GM12865 (cell line): ENCODE data around the gene TSPAN4.

ENCODE experiments used
- DNase-seq: peaks from one replicate; pipeline ENCODE4 v3.0.0; 2010; ENCODE audit warnings: low read depth
- H3K4me3 ChIP-seq: 2 replicates; pipeline ENCODE4 v1.5.1; 2011; ENCODE audit warnings: mild to moderate bottlenecking, low read depth, low read length, control low read depth
- TF ChIP-seq, protein P1 (sequence below): IDR thresholded peaks from 2 replicates; pipeline ENCODE4 v1.5.1; 2011; ENCODE audit warnings: low read length, control low read depth, low read depth, inconsistent platforms; ENCODE audit not compliant: insufficient read depth; ENCODE audit errors: missing control alignments

The TSPAN4 gene

DNA sequence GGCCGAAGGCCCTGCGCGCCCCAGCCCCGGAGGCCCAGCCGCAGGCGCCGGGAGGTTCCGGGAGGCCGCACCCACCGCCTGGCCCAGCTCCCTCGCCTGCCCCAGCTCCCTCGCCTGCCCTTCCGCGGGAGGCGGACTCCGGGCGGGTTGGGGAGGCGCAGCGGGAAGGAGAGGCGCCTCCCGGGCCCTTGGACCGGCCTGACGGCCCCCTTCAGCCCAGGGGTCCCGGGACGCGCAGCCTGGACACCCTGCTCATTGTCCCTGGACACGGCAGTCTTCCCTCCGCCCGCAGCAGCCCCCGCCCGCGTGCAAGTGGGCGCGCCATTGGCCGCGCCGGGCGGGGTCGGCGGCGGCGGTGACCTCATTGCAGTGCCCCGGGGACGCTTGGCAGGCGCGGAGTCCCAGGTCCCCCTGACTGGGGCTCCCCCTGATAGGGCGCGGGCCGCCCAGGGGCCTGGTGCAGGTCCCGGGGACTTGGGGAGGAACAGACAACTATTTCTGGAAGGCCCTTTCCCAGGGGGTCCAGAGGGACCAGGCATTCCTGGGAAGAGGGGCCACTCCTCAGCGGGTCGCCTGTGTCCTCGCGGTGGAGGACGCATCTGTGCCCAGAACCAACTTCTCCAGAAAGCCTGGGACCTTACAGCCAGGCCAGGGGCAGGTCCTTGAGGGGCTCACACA, 9.4 kb upstream of the TSPAN4 start:
- no peak for DNase-seq
- peak overlapping the region; percentile 61 for H3K4me3 ChIP-seq
- TF ChIP-seq, protein P1, sequence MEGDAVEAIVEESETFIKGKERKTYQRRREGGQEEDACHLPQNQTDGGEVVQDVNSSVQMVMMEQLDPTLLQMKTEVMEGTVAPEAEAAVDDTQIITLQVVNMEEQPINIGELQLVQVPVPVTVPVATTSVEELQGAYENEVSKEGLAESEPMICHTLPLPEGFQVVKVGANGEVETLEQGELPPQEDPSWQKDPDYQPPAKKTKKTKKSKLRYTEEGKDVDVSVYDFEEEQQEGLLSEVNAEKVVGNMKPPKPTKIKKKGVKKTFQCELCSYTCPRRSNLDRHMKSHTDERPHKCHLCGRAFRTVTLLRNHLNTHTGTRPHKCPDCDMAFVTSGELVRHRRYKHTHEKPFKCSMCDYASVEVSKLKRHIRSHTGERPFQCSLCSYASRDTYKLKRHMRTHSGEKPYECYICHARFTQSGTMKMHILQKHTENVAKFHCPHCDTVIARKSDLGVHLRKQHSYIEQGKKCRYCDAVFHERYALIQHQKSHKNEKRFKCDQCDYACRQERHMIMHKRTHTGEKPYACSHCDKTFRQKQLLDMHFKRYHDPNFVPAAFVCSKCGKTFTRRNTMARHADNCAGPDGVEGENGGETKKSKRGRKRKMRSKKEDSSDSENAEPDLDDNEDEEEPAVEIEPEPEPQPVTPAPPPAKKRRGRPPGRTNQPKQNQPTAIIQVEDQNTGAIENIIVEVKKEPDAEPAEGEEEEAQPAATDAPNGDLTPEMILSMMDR = no peak

DNA sequence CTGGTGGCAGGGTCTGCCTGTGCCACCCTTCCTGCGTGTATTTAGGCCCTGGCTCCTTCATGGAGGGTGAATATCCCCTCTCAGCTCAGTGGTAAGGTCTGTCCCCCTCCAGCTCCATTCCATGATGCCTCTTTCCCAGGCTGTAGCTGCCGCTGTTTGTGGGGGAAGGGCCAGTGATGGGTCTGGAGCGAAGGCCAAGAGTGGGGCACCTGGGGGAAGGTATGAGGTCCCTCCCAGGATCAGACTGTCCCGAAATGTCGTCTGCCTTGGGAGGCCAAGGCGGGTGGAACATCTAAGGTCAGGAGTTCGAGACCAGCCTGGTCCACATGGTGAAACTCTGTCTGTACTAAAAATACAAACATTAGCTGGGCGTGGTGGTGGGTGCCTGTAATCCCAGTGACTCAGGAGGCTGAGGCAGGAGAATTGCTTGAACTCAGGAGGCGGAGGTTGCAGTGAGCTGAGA, 8.8 kb upstream of the TSPAN4 start:
- DNase-seq = no peak
- TF ChIP-seq, protein P1 = no peak
- H3K4me3 ChIP-seq = peak overlapping the region; percentile 61

DNA sequence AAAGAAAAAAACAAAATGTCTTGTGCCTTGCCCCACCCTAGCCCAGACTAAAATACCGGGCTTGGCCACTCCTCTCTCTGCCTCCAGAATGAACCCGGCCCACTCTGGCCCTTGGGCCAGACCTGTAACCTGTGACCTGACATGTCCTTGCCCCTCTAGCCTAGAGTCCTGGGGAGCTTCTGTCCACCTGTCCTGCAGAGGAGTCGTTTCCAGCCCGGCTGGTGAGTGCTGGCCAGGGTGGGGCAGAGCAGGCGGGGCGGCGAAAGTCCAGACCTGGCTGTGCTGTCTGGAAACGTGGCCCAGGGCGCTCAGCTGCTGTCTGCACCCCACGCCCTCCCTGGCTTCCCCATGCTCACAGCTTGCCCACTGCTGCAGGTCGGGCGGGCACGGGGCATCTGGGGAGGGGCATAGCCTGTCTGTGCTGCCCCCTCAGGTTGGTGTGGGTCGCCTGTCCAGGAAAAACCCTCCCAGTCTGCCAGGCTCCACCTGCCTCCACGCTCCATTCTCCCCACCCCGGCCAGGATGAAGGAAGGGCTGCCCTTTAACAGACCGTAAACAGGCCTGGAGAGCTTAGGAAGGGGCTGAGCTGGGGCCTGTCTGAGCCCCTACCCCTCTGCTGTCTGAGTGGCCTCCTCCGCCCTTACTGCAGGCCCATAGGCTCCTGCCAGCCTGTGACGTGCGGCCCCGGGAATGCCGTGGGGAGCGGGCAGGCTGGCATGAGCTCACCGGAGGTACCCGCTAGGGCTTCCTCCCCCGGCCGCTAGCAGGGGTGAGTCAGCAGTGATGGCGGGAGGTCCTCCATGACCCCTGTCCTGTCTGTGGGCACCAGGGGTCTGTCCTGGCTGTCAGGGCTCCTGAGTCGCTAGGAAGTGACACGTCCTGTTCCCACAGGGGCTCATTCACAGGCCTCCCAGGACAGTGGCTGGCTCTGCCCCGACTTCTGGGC, 8.0 kb upstream of the TSPAN4 start:
- DNase-seq = no peak
- no peak overlapping the region for H3K4me3 ChIP-seq
- TF ChIP-seq, protein P1 = no peak

DNA sequence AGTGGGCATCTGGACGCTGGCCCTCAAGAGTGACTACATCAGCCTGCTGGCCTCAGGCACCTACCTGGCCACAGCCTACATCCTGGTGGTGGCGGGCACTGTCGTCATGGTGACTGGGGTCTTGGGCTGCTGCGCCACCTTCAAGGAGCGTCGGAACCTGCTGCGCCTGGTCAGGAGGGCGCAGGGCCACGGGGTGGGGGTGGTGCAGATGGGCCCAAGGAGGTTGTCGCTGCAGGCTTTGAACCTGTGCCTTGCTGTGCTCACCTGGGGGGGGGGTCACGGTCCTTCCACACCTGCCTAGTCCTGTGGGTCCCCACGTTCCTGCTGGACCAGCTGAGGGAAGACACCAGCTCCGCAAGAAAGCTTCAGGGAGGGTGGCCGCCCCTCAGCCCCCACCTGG, 6.4 kb upstream of the TSPAN4 start:
- no peak for DNase-seq
- H3K4me3 ChIP-seq = no peak overlapping the region
- TF ChIP-seq, protein P1 = no peak

DNA sequence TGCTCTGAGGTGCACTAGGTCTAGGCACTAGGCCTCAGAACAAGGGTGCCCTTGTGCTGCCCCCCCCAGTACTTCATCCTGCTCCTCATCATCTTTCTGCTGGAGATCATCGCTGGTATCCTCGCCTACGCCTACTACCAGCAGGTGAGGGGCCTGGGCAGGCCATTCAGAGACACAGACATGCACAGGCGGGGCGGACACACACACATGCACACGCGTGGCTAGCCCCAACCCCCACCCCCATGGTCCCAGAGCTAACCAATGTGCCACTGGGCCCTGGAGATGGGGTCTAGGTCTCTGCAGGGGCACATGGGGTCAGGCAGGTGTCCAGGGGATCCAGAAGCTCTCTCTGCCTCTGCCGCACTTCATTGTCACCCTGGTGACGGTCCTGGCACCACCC, 6.0 kb upstream of the TSPAN4 start:
- TF ChIP-seq, protein P1 = no peak
- no peak for DNase-seq
- H3K4me3 ChIP-seq = no peak overlapping the region

DNA sequence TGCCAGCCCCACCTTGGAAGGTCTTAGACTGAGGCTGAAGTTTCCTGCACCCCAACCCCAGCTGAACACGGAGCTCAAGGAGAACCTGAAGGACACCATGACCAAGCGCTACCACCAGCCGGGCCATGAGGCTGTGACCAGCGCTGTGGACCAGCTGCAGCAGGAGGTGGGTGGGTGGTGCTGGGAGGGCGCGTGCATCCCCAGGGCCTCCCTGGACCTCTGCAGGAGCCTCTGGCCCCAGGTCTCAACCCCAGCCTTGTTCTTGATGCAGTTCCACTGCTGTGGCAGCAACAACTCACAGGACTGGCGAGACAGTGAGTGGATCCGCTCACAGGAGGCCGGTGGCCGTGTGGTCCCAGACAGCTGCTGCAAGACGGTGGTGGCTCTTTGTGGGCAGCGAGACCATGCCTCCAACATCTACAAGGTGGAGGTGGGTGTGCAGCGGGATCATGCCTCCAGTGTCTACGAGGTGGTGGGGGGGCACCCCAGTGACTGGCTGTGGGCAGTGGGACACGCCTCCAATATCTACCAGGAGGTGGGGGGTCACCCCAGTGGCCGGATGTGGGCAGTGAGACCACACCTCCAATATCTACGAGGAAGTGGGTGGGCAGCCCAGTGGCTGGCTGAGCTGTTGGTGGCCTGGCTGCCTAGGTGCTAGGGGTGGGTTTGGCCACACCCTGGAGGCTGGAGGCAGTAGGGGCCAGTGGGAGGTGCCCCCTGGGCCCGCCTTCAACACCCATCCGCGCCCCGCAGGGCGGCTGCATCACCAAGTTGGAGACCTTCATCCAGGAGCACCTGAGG, 5.3 kb upstream of the TSPAN4 start:
- TF ChIP-seq, protein P1 = no peak
- no peak overlapping the region for H3K4me3 ChIP-seq
- DNase-seq = no peak
